NCI-H1436 treated with DMSO at 0.1 percent for 48 hours (cell line): ENCODE measurements around the gene RIMBP3C.
"Not testable (repeated sequence)": the region's sequence is repeated elsewhere in the genome, so short reads cannot be mapped to it uniquely, and the experiment has no call there.

Experiments used
- DNase-seq: peaks from one replicate; lab custom pipeline; 2025; lab: John Stamatoyannopoulos, UW

RIMBP3C gene

GRCh38 chr22:21573750-21574494 is 22.7 kb upstream of the RIMBP3C start:
- no peak for DNase-seq

GRCh38 chr22:21573293-21573734 is 22.1 kb upstream of the RIMBP3C start:
- DNase-seq = no peak

GRCh38 chr22:21571679-21572078 is 20.4 kb upstream of the RIMBP3C start:
- no peak for DNase-seq

GRCh38 chr22:21570398-21570797 is 19.1 kb upstream of the RIMBP3C start:
- DNase-seq = no peak

GRCh38 chr22:21569459-21570170 is 18.4 kb upstream of the RIMBP3C start:
- no peak for DNase-seq

- DNase-seq = not testable (repeated sequence)
Measured at GRCh38 chr22:21569076-21569427, 17.8 kb upstream of the RIMBP3C start.

GRCh38 chr22:21568347-21569075 is 17.2 kb upstream of the RIMBP3C start:
- DNase-seq = no peak

- peak; percentile 1 for DNase-seq
Measured at GRCh38 chr22:21567456-21568346, 16.4 kb upstream of the RIMBP3C start, which contains the start of gene UBE2L3. Gene UBE2L3, plus strand, starts transcription at chr22:21567714. Its CDS starts 31 bp downstream, at chr22:21567745.

GRCh38 chr22:21564411-21564810 is 13.2 kb upstream of the RIMBP3C start:
- no peak for DNase-seq

- DNase-seq = no peak
Measured at GRCh38 chr22:21563912-21564311, 12.7 kb upstream of the RIMBP3C start.

GRCh38 chr22:21560657-21561056 is 9.4 kb upstream of the RIMBP3C start:
- not testable (repeated sequence) for DNase-seq

GRCh38 chr22:21559345-21560125 is 8.3 kb upstream of the RIMBP3C start:
- DNase-seq = not testable (repeated sequence)

GRCh38 chr22:21550678-21551047 is 598 bp downstream of the RIMBP3C start:
- not testable (repeated sequence) for DNase-seq

GRCh38 chr22:21550008-21550677 is 1.1 kb downstream of the RIMBP3C start:
- not testable (repeated sequence) for DNase-seq

GRCh38 chr22:21549558-21549957 is 1.7 kb downstream of the RIMBP3C start:
- not testable (repeated sequence) for DNase-seq

GRCh38 chr22:21544432-21545322 is 6.6 kb downstream of the RIMBP3C start:
- DNase-seq = not testable (repeated sequence)

- not testable (repeated sequence) for DNase-seq
Measured at GRCh38 chr22:21539862-21540261, 11.4 kb downstream of the RIMBP3C start.

- DNase-seq = not testable (repeated sequence)
Measured at GRCh38 chr22:21532863-21533648, 18.2 kb downstream of the RIMBP3C start.
